A673 (cell line): ENCODE data around the gene RIT2. TPM values are rescaled to one million over a fixed set of nuclear protein-coding genes. Genes with fewer than 3 reads are reported as not detected.

ENCODE experiments used
- BruUV-seq: library from RNA; stranded (reverse); fragments of 400-500 nt; replicated peaks from 2 replicates; lab custom pipeline; 2021; lab: Mats Ljungman, UMichigan
- CTCF ChIA-PET: fragments of 300-600 bp; sonication (Branson Sonifier 250); formaldehyde crosslinking; loops from one replicate; lab custom pipeline; 2022; ENCODE audit warnings: antibody characterized with exemption; lab: Charles Lee
- POLR2A ChIA-PET: fragments of 300-600 bp; sonication (Branson Sonifier 250); formaldehyde crosslinking; loops from one replicate; lab custom pipeline; 2022; ENCODE audit warnings: antibody characterized with exemption; ENCODE audit not compliant: low non-redundant PET; lab: Charles Lee
- DNase-seq: peaks from one replicate; pipeline ENCODE4 v3.0.0-alpha.2; 2015; ENCODE audit warnings: low spot score
- H3K27ac ChIP-seq: fragments of 200-600 bp; sonication (generic); 2 replicates; pipeline ENCODE4 v1.5.1; 2016; ENCODE audit warnings: mixed run types, low read depth, mild to moderate bottlenecking, mixed read lengths, antibody characterized with exemption, low read length; ENCODE audit not compliant: poor library complexity, severe bottlenecking
- H3K27me3 ChIP-seq: fragments of 200-600 bp; sonication (generic); replicated peaks from 2 replicates; pipeline ENCODE4 v1.6.1; 2017; ENCODE audit warnings: mixed run types, low read depth, mild to moderate bottlenecking, mixed read lengths, antibody characterized with exemption, low read length; ENCODE audit not compliant: insufficient read depth, poor library complexity
- H3K36me3 ChIP-seq: fragments of 200-600 bp; sonication (generic); 2 replicates; pipeline ENCODE4 v1.6.1; 2016; ENCODE audit warnings: mixed run types, mild to moderate bottlenecking, mixed read lengths, antibody characterized with exemption, low read length; ENCODE audit not compliant: insufficient read depth, poor library complexity, severe bottlenecking
- H3K4me1 ChIP-seq: fragments of 200-600 bp; sonication (generic); 2 replicates; pipeline ENCODE4 v1.6.1; 2017; ENCODE audit warnings: mixed run types, mild to moderate bottlenecking, mixed read lengths, antibody characterized with exemption, low read length; ENCODE audit not compliant: insufficient read depth, poor library complexity, severe bottlenecking
- H3K4me3 ChIP-seq: fragments of 200-600 bp; sonication (generic); 2 replicates; pipeline ENCODE4 v1.5.1; 2016; ENCODE audit warnings: low read depth, mixed run types, mild to moderate bottlenecking, mixed read lengths, low read length; ENCODE audit not compliant: poor library complexity, severe bottlenecking
- H3K9me3 ChIP-seq: fragments of 200-600 bp; sonication (generic); 2 replicates; pipeline ENCODE4 v1.6.1; 2016; ENCODE audit warnings: mixed run types, low read depth, mild to moderate bottlenecking, mixed read lengths, antibody characterized with exemption, low read length; ENCODE audit not compliant: poor library complexity, severe bottlenecking
- CTCF ChIP-seq: fragments of 300-800, 200-600 bp; sonication (generic); conservative IDR thresholded peaks from 2 replicates; pipeline ENCODE4 v1.5.1; 2017; ENCODE audit warnings: low read depth, mild to moderate bottlenecking, antibody characterized with exemption, low read length, moderate library complexity, mixed read lengths
- EZH2 ChIP-seq: fragments of 200-600 bp; sonication (generic); IDR thresholded peaks from 2 replicates; pipeline ENCODE4 v1.6.1; 2017; ENCODE audit warnings: borderline replicate concordance, low read depth, mild to moderate bottlenecking, mixed read lengths, antibody characterized with exemption, low read length; ENCODE audit not compliant: poor library complexity, severe bottlenecking
- intact Hi-C: fragments of 100-400 bp; cut with micrococcal nuclease; formaldehyde crosslinking; loops from one replicate; pipeline ENCODE4 v1.10.0; 2022; ENCODE audit not compliant: unreplicated experiment
- total RNA-seq: library from RNA; stranded (reverse); gene quantifications from 2 replicates; pipeline ENCODE4 v1.2.3, GENCODE V29; 2021

The RIT2 gene
- total RNA-seq, 1 experiment from 2014 or later, result not detected

GRCh38 chr18:42922363-42922762 lies 193.1 kb downstream of the RIT2 start:
- TF ChIP-seq EZH2 (no peak), CTCF (no peak)
- Histone ChIP-seq H3K27ac (no peak overlapping the region), H3K4me3 (no peak overlapping the region), H3K4me1 (no peaks in the 10 kb centered on the region), H3K9me3 (no peaks in the 10 kb centered on the region), H3K36me3 (no peaks in the 10 kb centered on the region), H3K27me3 (no peaks in the 10 kb centered on the region)
- DNase-seq, result no peak
- BruUV-seq, result no TSS peak
- ChIA-PET CTCF (no interaction called here), POLR2A (no interaction called here)
- intact Hi-C loops, result no loop called here

GRCh38 chr18:42921226-42921737 lies 194.2 kb downstream of the RIT2 start:
- ChIA-PET CTCF (no interaction called here), POLR2A (no interaction called here)
- Histone ChIP-seq H3K36me3 (no peaks in the 10 kb centered on the region), H3K27ac (no peak overlapping the region), H3K4me1 (no peaks in the 10 kb centered on the region), H3K4me3 (no peak overlapping the region), H3K27me3 (no peaks in the 10 kb centered on the region), H3K9me3 (no peaks in the 10 kb centered on the region)
- no peak for DNase-seq
- intact Hi-C loops, result no loop called here
- no TSS peak for BruUV-seq
- TF ChIP-seq EZH2 (no peak), CTCF (no peak)

DNA sequence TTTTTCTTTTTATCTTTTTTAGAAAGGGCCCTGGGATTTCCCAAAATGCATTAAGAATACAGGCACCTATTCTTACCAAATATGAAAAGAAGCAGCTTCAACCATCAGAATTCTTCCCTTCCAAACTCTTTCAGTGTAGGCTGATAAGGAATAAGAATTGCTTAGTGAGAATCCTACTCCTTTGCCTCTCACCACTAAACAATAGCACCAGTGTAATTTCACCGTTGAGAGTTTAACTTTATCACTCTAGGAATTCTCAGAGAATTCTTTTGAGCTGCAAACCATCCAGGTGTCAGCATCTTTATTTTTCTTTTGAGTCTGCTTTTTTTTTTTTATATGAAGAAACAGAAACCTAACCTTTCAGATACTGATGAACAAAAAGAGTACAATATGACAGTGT lies 194.9 kb downstream of the RIT2 start:
- no peak for TF ChIP-seq EZH2
- TF ChIP-seq CTCF, result no peak
- DNase-seq, result no peak
- POLR2A ChIA-PET, result no interaction called here
- CTCF ChIA-PET, result no interaction called here
- no peaks in the 10 kb centered on the region for H3K27me3 ChIP-seq
- no TSS peak for BruUV-seq
- no peaks in the 10 kb centered on the region for H3K4me1 ChIP-seq
- H3K36me3 ChIP-seq, result no peaks in the 10 kb centered on the region
- intact Hi-C loops, result no loop called here
- H3K4me3 ChIP-seq, result no peak overlapping the region
- H3K9me3 ChIP-seq, result no peaks in the 10 kb centered on the region
- no peak overlapping the region for H3K27ac ChIP-seq
